Fibroblast of villous mesenchyme (primary cell): ENCODE data around the gene HSDL2. TPM values are rescaled to one million over a fixed set of nuclear protein-coding genes. Genes with fewer than 3 reads are reported as not detected.

Source experiments
- DNase-seq: peaks from one replicate; pipeline ENCODE4 v3.0.0-alpha.2; 2010; ENCODE audit warnings: low read depth
- H3K4me3 ChIP-seq: 2 replicates; pipeline ENCODE4 v1.5.1; 2011; ENCODE audit warnings: low read depth, mild to moderate bottlenecking, low read length
- total RNA-seq: library from RNA; depleted of rRNA; stranded (reverse); fragments of >200 nt; gene quantifications from 2 replicates; pipeline ENCODE4 v1.2.3, GENCODE V29; 2012
- TF ChIP-seq, protein P1 (sequence below): IDR thresholded peaks from 2 replicates; pipeline ENCODE4 v1.5.1; 2012; ENCODE audit warnings: low read depth, mild to moderate bottlenecking, low read length; ENCODE audit not compliant: insufficient read depth

HSDL2 gene
- total RNA-seq, 1 donor: 55.3 TPM

DNA sequence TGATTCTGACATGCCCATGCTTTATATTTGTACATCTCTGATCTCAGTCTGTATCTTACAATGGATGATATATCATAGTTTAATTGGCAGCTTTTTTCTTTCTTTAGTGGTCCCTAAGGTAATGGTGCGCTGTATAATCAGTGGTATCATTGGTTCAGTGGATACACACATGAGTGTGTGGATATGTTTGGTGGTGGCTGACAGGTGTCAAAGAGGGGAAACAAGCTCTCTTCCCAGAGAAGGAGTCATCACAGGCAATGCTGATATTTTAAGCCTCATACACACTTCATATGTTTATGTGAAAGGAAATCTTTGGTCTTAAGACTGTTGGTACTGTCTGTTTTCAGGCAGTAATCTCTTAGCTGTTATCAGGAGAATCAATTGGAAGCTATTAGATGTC, 54.6 kb downstream of the HSDL2 start:
- DNase-seq: no peak
- TF ChIP-seq, protein P1, sequence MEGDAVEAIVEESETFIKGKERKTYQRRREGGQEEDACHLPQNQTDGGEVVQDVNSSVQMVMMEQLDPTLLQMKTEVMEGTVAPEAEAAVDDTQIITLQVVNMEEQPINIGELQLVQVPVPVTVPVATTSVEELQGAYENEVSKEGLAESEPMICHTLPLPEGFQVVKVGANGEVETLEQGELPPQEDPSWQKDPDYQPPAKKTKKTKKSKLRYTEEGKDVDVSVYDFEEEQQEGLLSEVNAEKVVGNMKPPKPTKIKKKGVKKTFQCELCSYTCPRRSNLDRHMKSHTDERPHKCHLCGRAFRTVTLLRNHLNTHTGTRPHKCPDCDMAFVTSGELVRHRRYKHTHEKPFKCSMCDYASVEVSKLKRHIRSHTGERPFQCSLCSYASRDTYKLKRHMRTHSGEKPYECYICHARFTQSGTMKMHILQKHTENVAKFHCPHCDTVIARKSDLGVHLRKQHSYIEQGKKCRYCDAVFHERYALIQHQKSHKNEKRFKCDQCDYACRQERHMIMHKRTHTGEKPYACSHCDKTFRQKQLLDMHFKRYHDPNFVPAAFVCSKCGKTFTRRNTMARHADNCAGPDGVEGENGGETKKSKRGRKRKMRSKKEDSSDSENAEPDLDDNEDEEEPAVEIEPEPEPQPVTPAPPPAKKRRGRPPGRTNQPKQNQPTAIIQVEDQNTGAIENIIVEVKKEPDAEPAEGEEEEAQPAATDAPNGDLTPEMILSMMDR: no peak

DNA sequence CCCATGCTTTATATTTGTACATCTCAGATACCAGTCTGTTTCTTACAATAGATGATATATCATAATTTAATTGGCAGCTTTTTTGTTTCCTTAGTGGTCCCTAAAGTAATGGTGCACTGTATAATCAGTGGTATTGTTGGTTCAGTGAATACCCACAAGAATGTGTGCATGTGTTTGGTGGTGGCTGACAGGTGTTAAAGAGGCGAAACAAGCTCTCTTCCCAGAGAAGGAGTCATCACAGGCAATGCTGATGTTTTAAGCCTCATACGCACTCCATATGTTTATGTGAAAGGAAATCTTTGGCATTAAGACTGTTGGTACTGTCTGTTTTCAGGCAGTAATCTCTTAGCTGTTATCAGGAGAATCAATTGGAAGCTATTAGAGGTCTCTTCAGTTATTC, 57.5 kb downstream of the HSDL2 start:
- no peak for DNase-seq
- H3K4me3 ChIP-seq: no peak overlapping the region
- TF ChIP-seq, protein P1: no peak

More for the DNA sequence above, 54.6 kb downstream of the HSDL2 start:
- no peak overlapping the region for H3K4me3 ChIP-seq

DNA sequence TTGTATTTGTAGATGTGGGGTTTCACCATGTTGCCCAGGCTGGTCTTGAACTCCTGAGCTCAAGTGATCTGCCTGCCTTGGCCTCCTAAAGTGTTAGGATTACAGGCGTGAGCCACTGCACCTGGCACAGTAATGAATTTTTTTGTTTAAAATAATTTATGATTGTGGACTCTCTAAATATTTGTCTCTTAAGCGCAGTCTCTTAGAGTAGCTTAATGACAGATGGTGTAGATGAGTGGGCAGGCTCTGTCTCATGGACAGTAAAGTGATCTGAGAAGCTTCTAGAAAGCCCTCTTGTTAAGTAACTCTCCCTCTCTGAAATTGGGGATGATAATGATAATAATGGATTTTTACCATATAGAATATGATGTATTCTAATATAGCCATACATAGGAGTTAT, 59.3 kb downstream of the HSDL2 start:
- no peak overlapping the region for H3K4me3 ChIP-seq
- TF ChIP-seq, protein P1: no peak
- no peak for DNase-seq

DNA sequence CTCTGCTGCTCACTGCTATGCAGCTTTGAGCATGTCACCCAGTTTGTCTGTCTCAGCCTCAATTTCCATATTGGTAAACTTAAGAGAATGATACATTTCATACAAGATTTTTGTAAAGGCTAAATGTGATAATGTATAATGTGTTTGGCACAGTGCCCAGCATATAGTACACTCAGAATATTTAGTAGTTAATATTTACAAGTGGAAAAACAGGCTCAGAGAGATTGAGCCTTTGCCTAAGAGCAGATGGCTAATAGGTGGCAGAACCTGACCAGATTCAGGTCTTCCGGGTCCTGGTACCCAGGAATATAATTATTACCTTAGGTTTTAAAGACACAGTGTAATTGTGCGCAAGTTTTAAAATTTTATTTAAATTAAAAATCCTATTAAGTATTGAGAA, 59.9 kb downstream of the HSDL2 start:
- no peak overlapping the region for H3K4me3 ChIP-seq
- TF ChIP-seq, protein P1: no peak
- no peak for DNase-seq

DNA sequence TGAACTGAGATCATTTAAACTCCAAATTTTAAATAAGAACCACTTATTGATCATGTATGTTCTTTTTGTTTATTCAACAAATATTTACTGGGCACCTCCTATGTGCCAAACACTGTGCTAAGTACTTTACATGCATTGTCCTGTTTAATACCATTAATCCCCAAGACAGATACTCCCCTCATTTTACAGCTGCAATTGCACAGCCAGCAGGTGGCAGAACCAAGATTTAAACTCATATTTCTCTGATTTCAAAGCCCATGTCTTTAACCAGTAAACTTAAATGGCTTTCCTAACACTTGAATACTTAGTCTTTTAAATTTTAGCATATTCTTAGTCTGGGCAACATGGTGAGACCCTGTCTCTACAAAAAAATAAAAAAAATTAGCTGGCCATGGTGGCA, 63.3 kb downstream of the HSDL2 start:
- H3K4me3 ChIP-seq: no peak overlapping the region
- DNase-seq: peak; percentile 35
- TF ChIP-seq, protein P1: peak; percentile 50

DNA sequence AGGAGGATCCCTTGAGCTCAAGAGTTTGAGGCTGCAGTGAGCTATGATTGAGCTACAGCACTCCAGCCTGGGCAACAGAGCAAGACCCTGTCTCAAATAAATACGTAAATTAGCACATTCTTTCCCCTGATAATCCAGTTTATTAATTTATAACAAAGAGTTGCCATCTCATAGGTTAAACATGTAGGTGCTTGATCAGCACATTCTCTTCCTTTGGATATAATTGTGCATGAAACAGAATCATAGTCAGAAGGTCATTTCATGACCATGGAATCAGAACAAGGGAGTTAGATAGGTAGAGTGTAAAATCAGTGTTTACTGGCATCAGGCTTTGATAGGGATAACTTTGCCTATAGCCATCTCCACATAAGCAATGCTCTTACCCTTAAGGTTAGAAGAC, 63.7 kb downstream of the HSDL2 start:
- no peak overlapping the region for H3K4me3 ChIP-seq
- TF ChIP-seq, protein P1: no peak

DNA sequence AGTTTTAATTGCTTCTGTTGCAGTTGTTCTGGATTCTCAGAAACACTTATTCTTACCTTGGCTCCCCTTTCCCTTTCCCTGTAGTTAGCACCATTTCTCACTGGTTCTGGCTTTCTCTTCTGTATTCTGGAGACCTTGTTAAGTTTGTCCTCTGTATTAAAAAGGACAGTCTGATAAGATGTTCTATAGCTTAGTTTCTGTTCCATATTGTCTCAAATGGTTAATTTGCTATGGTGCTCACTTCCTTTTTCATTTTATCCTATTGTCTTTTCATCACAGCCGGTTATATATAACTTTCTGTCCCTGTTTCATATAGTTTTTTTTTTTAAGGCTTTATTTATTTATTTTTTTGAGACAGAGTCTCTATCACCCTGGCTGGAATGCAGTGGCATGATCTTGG, 65.3 kb downstream of the HSDL2 start:
- no peak for DNase-seq
- no peak overlapping the region for H3K4me3 ChIP-seq
- TF ChIP-seq, protein P1: no peak

More for the DNA sequence above, 63.7 kb downstream of the HSDL2 start:
- DNase-seq: no peak
